Progenitor cell of endocrine pancreas (in vitro differentiated cells): ENCODE measurements around the gene LRRFIP1. TPM values are rescaled to one million over a fixed set of nuclear protein-coding genes. Genes with fewer than 3 reads are reported as not detected.
"Not testable (repeated sequence)": the region's sequence is repeated elsewhere in the genome, so short reads cannot be mapped to it uniquely, and the experiment has no call there.

Source experiments
- DNase-seq: peaks from one replicate; pipeline ENCODE4 v3.0.0; 2021; ENCODE audit warnings: low spot score; ENCODE audit not compliant: unreplicated experiment
- H3K27ac Mint-ChIP-seq: 2 replicates; pipeline ENCODE4 v1.8.0; 2021; ENCODE audit warnings: mild to moderate bottlenecking, moderate library complexity, mixed read lengths
- H3K27me3 Mint-ChIP-seq: 2 replicates; pipeline ENCODE4 v1.8.0; 2021; ENCODE audit warnings: mixed read lengths
- H3K36me3 Mint-ChIP-seq: 2 replicates; pipeline ENCODE4 v1.8.0; 2022; ENCODE audit warnings: mixed read lengths; ENCODE audit not compliant: insufficient read depth
- H3K4me1 Mint-ChIP-seq: 2 replicates; pipeline ENCODE4 v1.8.0; 2021; ENCODE audit warnings: low read depth, mixed read lengths
- H3K4me3 Mint-ChIP-seq: 2 replicates; pipeline ENCODE4 v1.8.0; 2021; ENCODE audit warnings: low read depth, mild to moderate bottlenecking, moderate library complexity, mixed read lengths
- H3K9me3 Mint-ChIP-seq: 2 replicates; pipeline ENCODE4 v1.8.0; 2021; ENCODE audit warnings: low read depth, mixed read lengths
- CTCF ChIP-seq: fragments of 200-600 bp; sonication (generic); IDR thresholded peaks from one replicate; pipeline ENCODE4 v1.5.0; 2021; ENCODE audit warnings: antibody characterized with exemption, mild to moderate bottlenecking; ENCODE audit not compliant: unreplicated experiment
- total RNA-seq: library from RNA; stranded (reverse); gene quantifications from 2 replicates; pipeline ENCODE4 v1.2.1, GENCODE V29; 2021

Gene LRRFIP1
- total RNA-seq, 1 donor from 2014 or later = 68.6 TPM

GRCh38 chr2:237745250-237745613 lies 117.8 kb downstream of the LRRFIP1 start:
- H3K4me3 Mint-ChIP-seq = peak overlapping the region; percentile 44
- H3K27ac Mint-ChIP-seq = peak overlapping the region; percentile 85
- no peaks in the 10 kb centered on the region for H3K27me3 Mint-ChIP-seq
- no peak for TF ChIP-seq CTCF
- peaks cover 43% of the 10 kb centered on the region for H3K4me1 Mint-ChIP-seq
- no peak for DNase-seq
- H3K9me3 Mint-ChIP-seq = no peaks in the 10 kb centered on the region
- peaks cover 15% of the 10 kb centered on the region for H3K36me3 Mint-ChIP-seq

DNA sequence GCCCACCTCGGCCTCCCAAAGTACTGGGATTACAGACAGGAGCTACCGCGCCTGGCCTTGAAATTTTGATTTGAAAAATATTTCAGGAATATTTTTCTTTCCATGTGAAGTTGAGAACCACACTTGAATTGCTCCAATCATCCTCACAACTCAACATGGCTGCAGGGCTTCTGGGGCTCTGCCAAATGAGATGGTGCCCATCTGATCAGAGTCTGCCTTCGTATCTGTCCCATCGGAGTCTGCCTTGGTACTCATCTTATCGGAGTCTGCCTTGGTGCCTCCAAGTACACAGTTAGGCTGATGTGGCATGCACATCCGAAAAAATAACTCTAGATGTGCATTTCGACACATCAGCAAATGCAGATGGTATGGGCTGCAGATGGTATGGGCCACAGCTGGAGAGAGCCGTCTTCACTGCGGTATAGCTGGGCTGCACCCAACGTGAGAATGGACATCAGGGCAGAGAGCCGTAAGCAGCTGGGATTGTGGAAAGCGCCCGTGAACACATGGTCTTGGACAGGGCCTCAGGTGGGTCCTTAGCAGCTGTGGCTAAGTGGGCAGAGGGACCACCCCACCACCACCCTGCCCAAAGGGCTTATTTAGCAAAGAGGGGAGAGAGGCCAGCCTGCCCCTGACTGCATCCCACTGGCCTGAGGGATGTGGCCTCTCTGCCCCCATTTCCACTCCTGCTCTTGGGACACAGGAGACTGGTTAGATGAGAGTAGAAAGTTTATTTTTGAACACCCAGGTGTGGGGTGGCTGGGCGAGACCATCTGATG lies 119.1 kb downstream of the LRRFIP1 start:
- Mint-ChIP-seq H3K27ac (no peak overlapping the region), H3K27me3 (no peaks in the 10 kb centered on the region)
- TF ChIP-seq CTCF = no peak

DNA sequence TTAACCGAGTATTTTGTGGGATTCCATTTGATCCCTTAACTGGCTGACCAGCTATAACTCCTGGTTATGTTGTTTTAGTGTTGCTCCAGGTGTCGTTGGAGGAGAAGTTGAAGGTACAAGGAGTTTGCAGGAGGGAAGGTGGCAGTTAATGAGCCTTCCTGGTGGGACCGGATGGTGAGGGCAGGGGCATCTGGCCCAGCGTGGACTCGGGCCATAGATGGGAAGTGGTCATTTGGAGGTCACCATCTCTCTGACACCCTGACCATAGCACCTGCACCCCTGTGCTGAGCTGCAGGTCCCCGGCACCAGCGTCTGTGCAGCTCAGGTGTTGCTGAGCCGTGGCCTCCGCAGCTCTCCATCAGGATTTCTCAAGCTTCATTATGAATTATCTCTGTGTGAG lies 119.8 kb downstream of the LRRFIP1 start:
- DNase-seq = no peak
- Mint-ChIP-seq H3K27ac (peak overlapping the region; percentile 79), H3K4me3 (no peak overlapping the region), H3K9me3 (no peaks in the 10 kb centered on the region), H3K27me3 (no peaks in the 10 kb centered on the region), H3K36me3 (peaks cover 24% of the 10 kb centered on the region), H3K4me1 (peaks cover 30% of the 10 kb centered on the region)
- TF ChIP-seq CTCF = no peak

More for the DNA sequence above, 119.1 kb downstream of the LRRFIP1 start:
- Mint-ChIP-seq H3K9me3 (no peaks in the 10 kb centered on the region), H3K4me3 (no peak overlapping the region), H3K4me1 (peaks cover 34% of the 10 kb centered on the region), H3K36me3 (peaks cover 22% of the 10 kb centered on the region)
- DNase-seq = no peak

DNA sequence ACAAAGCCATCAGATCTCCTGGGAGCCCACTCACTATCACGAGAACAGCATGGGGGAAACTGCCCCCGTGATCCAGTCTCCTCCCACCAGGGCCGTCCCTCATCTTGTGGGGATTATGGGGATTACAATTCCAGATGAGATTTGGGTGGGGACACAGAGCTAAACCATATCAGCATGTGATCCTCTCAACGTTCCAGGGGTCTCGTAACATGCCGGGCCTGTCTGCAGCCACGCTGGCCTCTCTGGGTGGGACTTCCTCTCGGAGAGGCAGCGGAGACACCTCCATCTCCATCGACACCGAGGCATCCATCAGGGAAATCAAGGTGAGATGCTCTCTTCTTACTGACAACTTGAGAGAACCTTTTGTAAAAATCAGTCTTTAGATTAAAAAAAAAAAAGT lies 121.6 kb downstream of the LRRFIP1 start:
- Mint-ChIP-seq H3K4me1 (peaks cover 14% of the 10 kb centered on the region), H3K27me3 (no peaks in the 10 kb centered on the region), H3K27ac (no peak overlapping the region), H3K36me3 (peaks cover 29% of the 10 kb centered on the region), H3K9me3 (no peaks in the 10 kb centered on the region), H3K4me3 (no peak overlapping the region)
- no peak for DNase-seq
- no peak for TF ChIP-seq CTCF

DNA sequence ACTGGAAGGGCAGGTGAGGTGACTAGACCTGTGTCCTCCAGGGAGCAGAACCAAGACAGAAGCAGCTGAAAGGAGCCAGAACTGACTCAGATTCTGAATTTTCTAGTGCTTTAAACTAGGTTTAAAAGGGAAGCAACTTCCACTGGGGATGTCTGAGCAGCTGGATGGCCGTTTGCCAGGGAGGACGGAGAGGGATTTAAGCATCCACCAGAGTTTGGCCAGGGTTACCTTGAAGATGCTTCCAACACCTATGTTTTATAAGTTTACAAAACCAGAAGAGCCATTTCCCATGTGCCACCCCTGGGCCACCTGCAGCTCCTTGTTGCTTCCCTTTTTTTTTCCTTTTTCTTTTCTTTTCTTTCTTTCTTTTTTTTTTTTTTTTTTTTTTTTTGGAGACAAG lies 122.6 kb downstream of the LRRFIP1 start:
- H3K27ac Mint-ChIP-seq = no peak overlapping the region

GRCh38 chr2:237750441-237750840 lies 123.1 kb downstream of the LRRFIP1 start:
- H3K4me3 Mint-ChIP-seq, H3K27me3 Mint-ChIP-seq, H3K4me1 Mint-ChIP-seq, H3K9me3 Mint-ChIP-seq, DNase-seq: not testable (repeated sequence)
- Mint-ChIP-seq H3K27ac (peak overlapping the region; percentile 56), H3K36me3 (peaks cover 33% of the 10 kb centered on the region)

More for the DNA sequence above, 122.6 kb downstream of the LRRFIP1 start:
- Mint-ChIP-seq H3K27me3 (no peaks in the 10 kb centered on the region), H3K4me1 (peaks cover 10% of the 10 kb centered on the region), H3K36me3 (peaks cover 33% of the 10 kb centered on the region), H3K4me3 (no peak overlapping the region), H3K9me3 (no peaks in the 10 kb centered on the region)
- DNase-seq = no peak
- no peak for TF ChIP-seq CTCF
